HG03095 (cell line): ENCODE results near the gene C19orf12.
A peak's percentile ranks its signal among the peaks of the same experiment; 100 is the strongest.

ENCODE experiments used
- ATAC-seq: cut with Tn5 transposase; IDR thresholded peaks from one replicate; pipeline ENCODE4 v1.9.1; 2021; ENCODE audit warnings: moderate library complexity; ENCODE audit not compliant: unreplicated experiment

The C19orf12 gene

GRCh38 chr19:29714953-29715700 is at the start of gene C19orf12:
Gene C19orf12 (minus strand): TSS chr19:29715261. CDS start chr19:29708413, 6,848 bp downstream.
- ATAC-seq: peak; percentile 74

GRCh38 chr19:29764361-29764760 is 49.3 kb upstream of the C19orf12 start:
- no peak for ATAC-seq

- no peak for ATAC-seq
Measured at GRCh38 chr19:29763196-29763595, 48.1 kb upstream of the C19orf12 start.

GRCh38 chr19:29761575-29762232 is 46.6 kb upstream of the C19orf12 start:
- ATAC-seq: no peak

GRCh38 chr19:29760752-29761502 is 45.9 kb upstream of the C19orf12 start:
- ATAC-seq: no peak

GRCh38 chr19:29759359-29759758 is 44.3 kb upstream of the C19orf12 start:
- ATAC-seq: no peak

GRCh38 chr19:29758863-29759262 is 43.8 kb upstream of the C19orf12 start:
- no peak for ATAC-seq

- ATAC-seq: no peak
Measured at GRCh38 chr19:29757551-29757950, 42.5 kb upstream of the C19orf12 start.

- ATAC-seq: no peak
Measured at GRCh38 chr19:29753934-29754305, 38.9 kb upstream of the C19orf12 start.

- no peak for ATAC-seq
Measured at GRCh38 chr19:29753190-29753933, 38.3 kb upstream of the C19orf12 start.

- no peak for ATAC-seq
Measured at GRCh38 chr19:29752450-29753025, 37.5 kb upstream of the C19orf12 start.

GRCh38 chr19:29751932-29752331 is 36.9 kb upstream of the C19orf12 start:
- ATAC-seq: no peak

- no peak for ATAC-seq
Measured at GRCh38 chr19:29750001-29750400, 34.9 kb upstream of the C19orf12 start.

GRCh38 chr19:29748996-29749849 is 34.2 kb upstream of the C19orf12 start:
- ATAC-seq: no peak

- no peak for ATAC-seq
Measured at GRCh38 chr19:29745253-29745652, 30.2 kb upstream of the C19orf12 start.

- ATAC-seq: no peak
Measured at GRCh38 chr19:29743681-29744080, 28.6 kb upstream of the C19orf12 start.

GRCh38 chr19:29741776-29742175 is 26.7 kb upstream of the C19orf12 start:
- ATAC-seq: no peak

- no peak for ATAC-seq
Measured at GRCh38 chr19:29741226-29741625, 26.2 kb upstream of the C19orf12 start.

- ATAC-seq: no peak
Measured at GRCh38 chr19:29737461-29738000, 22.5 kb upstream of the C19orf12 start.

- ATAC-seq: no peak
Measured at GRCh38 chr19:29735829-29736228, 20.8 kb upstream of the C19orf12 start.
